Pancreas (tissue), 10 donors: ENCODE data around the gene ARHGAP21. TPM values are rescaled to one million over a fixed set of nuclear protein-coding genes. Genes with fewer than 3 reads are reported as not detected.

Experiments used
- ATAC-seq, 4 donors: fragments of 200-7000 bp; cut with Tn5 transposase; one replicate each; pipeline versions ENCODE4 v1.8.0 to v1.9.1; 2020; ENCODE audit warnings: mild to moderate bottlenecking in 4 of 4, moderate library complexity in 4 of 4
- DNase-seq, 6 donors: peaks; one replicate each; pipeline ENCODE4 v3.0.0-alpha.2; 2020
- FAIRE-seq: peaks from 2 replicates; lab custom pipeline; 2012; peaks lifted over from hg19 to GRCh38; lab: Jason Lieb, UNC
- H3K27ac ChIP-seq, 4 donors: fragments of 200-600 bp; sonication (generic); 1 replicate in 3 of 4; 2 replicates in 1 of 4; pipeline versions ENCODE4 v1.5.0 to v1.8.0; 2020
- H3K27me3 ChIP-seq, 4 donors: fragments of 200-600 bp; one replicate each; pipeline ENCODE4 v1.8.0; 2021
- H3K36me3 ChIP-seq, 3 donors: fragments of 200-600 bp; sonication (generic) in 1 of 3; one replicate each; pipeline versions ENCODE4 v1.5.0 to v1.8.0; 2020 to 2021
- H3K4me1 ChIP-seq, 3 donors: fragments of 200-600 bp; one replicate each; pipeline ENCODE4 v1.8.0; 2021
- H3K4me3 ChIP-seq, 4 donors: fragments of 200-600 bp; sonication (generic) in 2 of 4; one replicate each; pipeline versions ENCODE4 v1.5.0 to v1.8.0; 2020 to 2021
- H3K9me3 ChIP-seq, 4 donors: fragments of 200-600 bp; one replicate each; pipeline ENCODE4 v1.8.0; 2021
- CTCF ChIP-seq, 4 donors: fragments of 200-600 bp; sonication (generic) in 3 of 4; IDR thresholded peaks; one replicate each; pipeline versions ENCODE4 v1.5.0 to v1.8.0; 2021; ENCODE audit warnings: antibody characterized with exemption in 4 of 4
- WGBS, 2 donors: extraction: QIAGEN DNeasy Blood & Tissue Kit; methylation state at CpG; one replicate each; pipeline ENCODE4 v1.1.7; 2013; 5-methylcytosine and 5-hydroxymethylcytosine counted together
- intact Hi-C, 3 donors: fragments of 100-400 bp; cut with DNase I; formaldehyde crosslinking; loops; one replicate each; pipeline versions ENCODE4 v1.11.1 to v1.14.2; 2022
- polyA plus RNA-seq, 2 donors: library from polyadenylated mRNA; stranded (reverse); fragments of 200-250 nt; gene quantifications; one replicate each; pipeline ENCODE4 v1.2.3, GENCODE V29; 2013
- total RNA-seq, 6 donors: library from RNA; stranded (reverse); fragmentation: NEBNext Ultra II Directional in 4 of 6; extraction: Animal tissue kit (Norgen Biotek cat#: 25700) in 4 of 6; gene quantifications; one replicate each; pipeline versions ENCODE4 v1.2.1 to v1.2.4, GENCODE V29; 2021 to 2023
- donor health status: healthy with polysubstance abuse.
- donor health status: DM: no; HTN: no; CAD: no; lungs with moderate emphysema.
- donor health status: DM: no; HTN: no; CAD: no.
- donor health status: control.
- donor health status: control.
- donor health status: Bipolar disorder and iron deficiency.
- donor health status: DM: yes; HTN: yes; CAD: no.
- donor health status: DM: no; HTN: no; CAD: no.
- donor health status: DM: no; HTN: no; CAD: no.
- donor health status: DM: yes; HTN: yes; CAD: no.

The ARHGAP21 gene
- total and polyA plus RNA-seq, 8 donors = 11.0 to 42.1 (median 25.2) TPM

DNA sequence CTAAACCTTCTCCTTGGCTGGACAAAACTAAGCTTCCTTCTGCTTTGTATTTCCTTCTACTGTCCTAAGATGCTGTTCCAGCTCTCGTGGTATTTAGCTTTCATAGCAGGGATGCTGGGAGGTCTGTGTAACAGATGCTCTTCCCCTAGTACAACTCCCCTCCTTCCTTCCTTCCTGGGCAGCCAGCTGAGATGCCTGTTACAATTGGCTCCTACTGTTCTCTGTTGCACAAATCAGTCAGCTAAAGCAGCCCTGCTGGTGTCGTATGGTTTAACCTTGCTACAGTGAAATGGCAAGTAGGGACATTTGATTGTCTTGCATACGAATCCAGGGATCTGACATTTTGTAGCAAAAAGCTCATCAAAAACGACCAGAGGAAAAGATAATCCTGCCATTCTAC, 143.8 kb downstream of the ARHGAP21 start:
- WGBS, 2 donors = 79 to 85% methylated on average over 4 of the region's 4 CpGs
- ATAC-seq = no peak
- intact Hi-C loops = no loop called here

GRCh38 chr10:24579448-24579847, 144.2 kb downstream of the ARHGAP21 start:
- Histone ChIP-seq H3K36me3 (no peaks in the 10 kb centered on the region), H3K27ac (no peak overlapping the region), H3K27me3 (no peaks in the 10 kb centered on the region), H3K4me3 (no peak overlapping the region), H3K4me1 (no peaks in the 10 kb centered on the region), H3K9me3 (no peaks in the 10 kb centered on the region)
- FAIRE-seq (no peak), ATAC-seq (no peak), DNase-seq (no peak)
- no peak for TF ChIP-seq CTCF (IDR thresholded peaks at IDR 0.05)
- intact Hi-C loops = no loop called here
- WGBS, 2 donors = 95 to 100% methylated on average over 1 of the region's 1 CpG

More for the DNA sequence above, 143.8 kb downstream of the ARHGAP21 start:
- H3K4me3 ChIP-seq = no peak overlapping the region
- H3K9me3 ChIP-seq = no peaks in the 10 kb centered on the region
- no peak for TF ChIP-seq CTCF (IDR thresholded peaks at IDR 0.05)
- H3K36me3 ChIP-seq = no peaks in the 10 kb centered on the region
- H3K4me1 ChIP-seq = no peaks in the 10 kb centered on the region
- FAIRE-seq = no peak
- DNase-seq = no peak
- H3K27ac ChIP-seq = no peak overlapping the region
- no peaks in the 10 kb centered on the region for H3K27me3 ChIP-seq

- Histone ChIP-seq H3K4me3 (no peak overlapping the region), H3K27ac (no peak overlapping the region), H3K27me3 (no peaks in the 10 kb centered on the region), H3K36me3 (no peaks in the 10 kb centered on the region), H3K4me1 (no peaks in the 10 kb centered on the region), H3K9me3 (no peaks in the 10 kb centered on the region)
- WGBS, 2 donors = 68 to 73% methylated on average over 10 of the region's 10 CpGs
- ATAC-seq = no peak
- TF ChIP-seq CTCF (IDR thresholded peaks at IDR 0.05) = no peak
- no peak for DNase-seq
- intact Hi-C loops = no loop called here
- FAIRE-seq = no peak
Measured at GRCh38 chr10:24575481-24576002, 148.1 kb downstream of the ARHGAP21 start.

GRCh38 chr10:24574578-24575155, 149.0 kb downstream of the ARHGAP21 start:
- Histone ChIP-seq H3K27ac (no peak overlapping the region), H3K27me3 (no peaks in the 10 kb centered on the region), H3K9me3 (no peaks in the 10 kb centered on the region), H3K36me3 (no peaks in the 10 kb centered on the region), H3K4me1 (no peaks in the 10 kb centered on the region), H3K4me3 (no peak overlapping the region)
- ATAC-seq = peak in 1 of 4 donors; percentile 12
- intact Hi-C loops = no loop called here
- 73 to 81% methylated on average over 3 of the region's 3 CpGs for WGBS, 2 donors
- DNase-seq = no peak
- FAIRE-seq = no peak
- no peak for TF ChIP-seq CTCF (IDR thresholded peaks at IDR 0.05)

- no peaks in the 10 kb centered on the region for H3K27me3 ChIP-seq
- no peak for FAIRE-seq
- WGBS, 2 donors = 68 to 82% methylated on average over 9 of the region's 9 CpGs
Measured at GRCh38 chr10:24574161-24574560, 149.5 kb downstream of the ARHGAP21 start.

More at GRCh38 chr10:24574161-24574560, 149.5 kb downstream of the ARHGAP21 start:
- Histone ChIP-seq H3K36me3 (no peaks in the 10 kb centered on the region), H3K4me1 (no peaks in the 10 kb centered on the region), H3K4me3 (no peak overlapping the region), H3K27ac (no peak overlapping the region), H3K9me3 (no peaks in the 10 kb centered on the region)
- no peak for TF ChIP-seq CTCF (IDR thresholded peaks at IDR 0.05)
- ATAC-seq (no peak), DNase-seq (no peak)
- intact Hi-C loops = no loop called here
